NOMO-1 treated with DMSO at 0.1 percent for 48 hours (cell line): ENCODE results near the gene ZBTB16.

Experiments used
- DNase-seq: peaks from one replicate; lab custom pipeline; 2025; ENCODE audit not compliant: unreplicated experiment; lab: John Stamatoyannopoulos, UW

Gene ZBTB16

GRCh38 chr11:114255289-114255688 is 195.8 kb downstream of the ZBTB16 start:
- no peak for DNase-seq

GRCh38 chr11:114256176-114256966 is 196.9 kb downstream of the ZBTB16 start:
- no peak for DNase-seq

- DNase-seq = no peak
These were observed 197.4 kb downstream of the ZBTB16 start for GRCh38 chr11:114256967-114257286.

DNA sequence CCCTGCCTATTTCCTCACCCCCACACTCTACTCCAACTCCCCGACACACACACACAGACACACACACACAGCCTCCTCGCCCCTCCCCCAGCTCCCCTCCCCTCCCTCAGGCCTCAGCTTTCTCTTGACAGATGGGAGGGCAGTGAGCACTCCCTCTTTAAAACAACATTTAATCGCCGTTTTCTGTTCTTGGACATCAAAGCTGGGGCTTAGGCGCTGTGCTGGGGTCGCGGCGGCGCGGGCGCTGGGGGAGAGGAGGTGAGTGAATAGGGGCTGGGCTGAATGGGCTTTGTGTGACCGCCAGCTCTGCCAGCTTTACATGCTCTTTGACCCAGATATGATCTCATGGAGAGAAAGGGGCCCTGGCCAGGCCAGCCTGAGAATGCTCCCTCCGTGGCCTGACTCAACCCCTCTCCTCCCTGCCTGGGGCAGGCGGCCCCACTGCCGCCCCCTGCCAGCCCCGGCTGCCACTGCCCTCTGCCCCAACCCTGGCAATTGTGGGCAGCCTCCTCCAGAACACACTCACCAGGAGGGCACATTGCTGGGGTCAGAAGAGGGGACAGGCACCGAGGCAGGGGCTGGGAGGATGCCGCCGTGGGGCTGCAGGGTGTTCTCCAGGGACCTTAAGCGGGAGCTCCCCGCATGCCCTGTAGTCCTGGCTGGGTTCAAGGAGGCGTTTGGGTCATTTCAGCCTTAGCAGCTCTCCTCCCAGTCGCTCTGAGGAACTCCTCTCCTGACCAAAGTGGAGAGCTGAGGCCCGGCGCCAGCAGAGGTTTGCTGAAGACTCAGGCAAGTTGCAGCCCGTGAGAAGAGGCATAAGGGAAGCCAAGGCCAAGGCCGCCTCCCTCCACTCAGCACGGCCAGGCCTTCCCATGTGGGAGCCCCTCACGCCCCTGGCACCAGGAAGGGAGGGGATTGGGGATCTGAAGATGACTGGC is 198.4 kb downstream of the ZBTB16 start:
- DNase-seq = no peak

DNA sequence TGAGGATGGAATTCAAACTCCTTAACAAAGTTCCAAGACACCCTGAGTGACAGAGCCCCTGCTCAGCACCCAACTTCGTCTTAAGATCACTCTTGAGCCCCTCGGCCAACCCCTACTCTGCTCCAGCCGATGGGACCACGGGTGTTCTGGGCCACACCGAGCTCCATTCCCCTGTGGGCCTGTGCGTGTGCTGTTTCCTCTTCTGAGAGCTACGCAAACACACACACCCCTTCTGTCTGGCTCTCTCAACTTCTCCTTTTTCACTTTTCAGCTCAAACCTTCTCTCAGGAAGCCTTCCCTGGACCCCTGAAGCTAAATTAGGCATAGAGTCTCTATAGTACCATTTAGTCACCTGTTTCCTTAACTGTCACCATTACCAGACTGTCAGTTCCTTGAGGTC is 199.2 kb downstream of the ZBTB16 start:
- peak; percentile 68 for DNase-seq

DNA sequence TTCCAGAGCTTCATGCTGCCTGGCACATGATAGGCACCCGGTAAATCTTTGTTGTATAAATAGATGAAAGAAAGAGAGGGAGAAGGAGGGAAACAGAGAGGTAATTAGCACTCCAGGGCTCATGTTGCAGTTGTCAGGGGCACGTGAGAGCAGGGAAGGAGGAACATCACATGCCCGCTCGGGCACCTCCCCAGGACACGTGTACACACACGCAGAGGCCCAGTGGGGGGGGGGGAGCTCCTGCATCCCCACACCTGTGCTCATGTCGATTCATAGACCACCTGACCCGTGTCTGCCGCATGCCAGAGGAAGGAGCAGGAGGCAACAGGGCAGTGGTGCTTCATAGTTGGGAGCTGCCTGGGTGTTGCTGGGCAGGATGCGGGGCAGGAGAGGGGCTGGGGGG is 199.6 kb downstream of the ZBTB16 start:
- DNase-seq = no peak

- no peak for DNase-seq
These were observed 200.1 kb downstream of the ZBTB16 start for GRCh38 chr11:114259551-114259983.

- no peak for DNase-seq
These were observed 200.6 kb downstream of the ZBTB16 start for GRCh38 chr11:114260077-114260476.

GRCh38 chr11:114260483-114260882 is 201.0 kb downstream of the ZBTB16 start:
- no peak for DNase-seq

DNA sequence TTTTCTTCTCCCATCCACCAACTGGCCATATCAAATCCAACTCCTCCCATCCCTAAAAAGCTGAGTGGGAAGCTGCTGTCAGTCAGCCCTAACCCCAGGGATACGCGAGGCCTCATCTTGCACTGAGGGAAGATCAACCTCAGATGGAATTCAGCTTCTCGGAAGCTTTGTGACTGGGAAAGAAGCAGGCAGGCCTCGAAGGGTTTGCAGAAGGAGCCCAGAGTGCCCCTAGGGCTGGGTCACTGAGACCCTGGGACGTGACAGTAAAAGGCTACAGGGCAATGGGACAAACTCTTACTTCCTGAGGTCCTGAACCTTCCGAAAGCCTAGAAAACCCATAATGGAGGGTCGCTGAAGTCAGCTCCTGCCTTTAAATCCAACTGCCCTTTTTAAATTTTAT is 202.3 kb downstream of the ZBTB16 start:
- no peak for DNase-seq

GRCh38 chr11:114262681-114263512 is 203.4 kb downstream of the ZBTB16 start:
- DNase-seq = peak; percentile 45

DNA sequence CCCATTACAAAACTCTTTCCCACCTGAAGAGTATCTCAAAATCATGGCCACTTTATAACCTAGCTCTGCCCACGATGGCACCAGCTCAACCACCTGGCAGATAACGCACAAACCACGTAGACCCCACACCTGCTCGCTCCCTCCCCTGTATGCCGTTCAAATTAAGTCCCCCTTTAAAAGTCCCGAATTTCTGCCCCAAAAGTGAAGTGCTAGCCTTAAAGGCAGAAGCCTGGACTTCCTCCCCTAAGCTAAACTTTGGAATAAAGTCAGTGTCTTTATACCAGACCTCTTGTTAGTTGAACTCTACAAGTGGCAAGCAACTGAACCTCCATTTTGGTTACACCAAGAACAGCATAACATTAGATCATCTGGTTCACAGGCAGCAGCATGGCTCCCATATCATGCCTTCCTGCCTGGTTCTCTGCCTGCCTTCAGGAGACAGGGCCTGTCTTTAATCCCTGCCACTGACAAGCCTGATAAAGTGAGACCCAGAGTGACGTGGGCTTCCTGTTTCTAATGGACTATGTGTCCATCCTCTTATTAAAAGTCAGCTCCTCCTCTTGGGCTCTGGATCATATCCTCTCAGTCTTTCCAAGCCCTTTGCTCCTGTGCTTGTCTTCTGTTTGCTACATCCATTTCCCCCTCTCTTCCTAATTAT is 204.1 kb downstream of the ZBTB16 start:
- no peak for DNase-seq

DNA sequence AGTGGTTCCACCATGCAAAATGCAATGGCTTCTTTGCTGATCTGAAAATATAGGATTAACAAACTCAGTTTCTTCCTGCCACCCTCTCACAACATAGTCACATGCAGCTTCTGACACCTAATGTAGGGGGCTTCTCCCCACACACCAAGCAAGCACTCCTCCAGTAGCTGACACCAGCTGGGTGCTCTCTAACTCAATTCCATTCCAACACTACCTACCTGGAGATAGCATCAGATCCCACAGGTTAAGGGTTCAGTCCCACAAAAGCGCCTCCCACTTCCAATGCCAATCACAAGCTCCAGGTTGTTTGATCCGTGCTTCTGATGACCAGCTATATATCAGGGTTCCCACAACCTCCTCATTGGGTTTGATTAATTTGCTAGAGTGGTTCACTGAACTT is 204.9 kb downstream of the ZBTB16 start:
- no peak for DNase-seq

GRCh38 chr11:114265122-114265878 is 205.8 kb downstream of the ZBTB16 start:
- DNase-seq = no peak

GRCh38 chr11:114269498-114269897 is 210.0 kb downstream of the ZBTB16 start:
- no peak for DNase-seq

DNA sequence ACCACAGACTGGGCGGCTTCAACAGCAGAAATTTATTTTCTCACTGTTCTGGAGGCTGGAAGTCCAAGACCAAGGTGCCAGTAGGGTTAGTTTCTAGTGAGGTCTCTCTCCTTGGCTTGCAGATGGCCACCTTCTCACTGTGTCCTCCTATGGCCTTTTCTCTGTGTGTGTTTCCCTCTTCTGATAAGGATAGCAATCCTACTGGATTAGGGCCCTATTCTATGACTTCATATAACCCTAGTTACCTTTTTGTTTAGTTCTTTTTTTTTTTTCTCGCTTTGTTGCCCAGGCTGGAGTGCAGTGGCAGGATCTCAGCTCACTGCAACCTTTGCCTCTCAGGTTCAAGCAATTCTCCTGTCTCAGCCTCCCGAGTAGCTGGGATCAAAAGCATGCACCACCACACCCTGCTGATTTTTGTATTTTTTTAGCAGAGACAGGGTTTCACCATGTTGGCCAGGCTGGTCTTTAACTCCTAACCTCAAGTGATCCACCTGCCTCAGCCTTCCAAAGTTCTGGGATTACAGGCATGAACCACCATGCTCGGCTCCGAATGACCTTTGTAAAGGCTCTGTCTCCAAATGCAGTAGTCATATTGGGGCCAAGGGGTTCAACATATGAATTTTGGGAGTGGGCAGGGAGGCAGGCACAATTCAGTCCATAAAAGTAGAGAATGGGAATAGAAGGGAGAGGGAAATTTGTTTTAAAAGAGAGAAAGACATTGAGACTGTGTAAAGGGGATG is 211.2 kb downstream of the ZBTB16 start:
- DNase-seq = no peak

DNA sequence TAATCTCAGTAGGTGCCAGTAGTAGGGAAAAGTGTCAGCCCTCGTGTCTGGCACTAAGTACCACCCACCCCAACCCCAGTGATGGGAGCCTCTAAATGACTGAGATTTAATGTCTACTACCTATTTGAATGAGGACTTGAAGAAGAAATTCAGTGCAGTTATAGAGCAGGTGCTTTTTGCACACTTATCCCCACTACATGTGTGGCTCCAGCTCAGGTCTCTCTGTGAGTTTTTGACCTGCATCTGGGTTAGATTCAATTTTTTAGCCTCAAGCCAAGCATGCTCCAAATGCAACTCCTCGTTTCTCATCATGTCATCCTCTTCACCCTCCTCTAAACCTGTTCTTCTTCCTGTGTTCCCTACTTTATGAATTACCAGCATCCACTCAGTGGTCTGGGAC is 211.8 kb downstream of the ZBTB16 start:
- DNase-seq = no peak

GRCh38 chr11:114272311-114272710 is 212.8 kb downstream of the ZBTB16 start:
- no peak for DNase-seq

- DNase-seq = no peak
These were observed 213.6 kb downstream of the ZBTB16 start for GRCh38 chr11:114273071-114273470.
